NCI-H748 (cell line): Measurements from ENCODE around the gene TP63.

ENCODE experiments used
- DNase-seq: peaks from one replicate; lab custom pipeline; 2025; ENCODE audit not compliant: unreplicated experiment; lab: John Stamatoyannopoulos, UW

The TP63 gene

GRCh38 chr3:189842681-189843602 lies 211.8 kb downstream of the TP63 start:
- DNase-seq: peak; percentile 89

- DNase-seq: no peak
Measured at GRCh38 chr3:189845069-189845468, 213.9 kb downstream of the TP63 start.

GRCh38 chr3:189848395-189849040 lies 217.3 kb downstream of the TP63 start:
- DNase-seq: no peak

GRCh38 chr3:189849262-189849661 lies 218.1 kb downstream of the TP63 start:
- DNase-seq: no peak

- DNase-seq: no peak
Measured at GRCh38 chr3:189851682-189852081, 220.5 kb downstream of the TP63 start.

GRCh38 chr3:189853906-189854305 lies 222.7 kb downstream of the TP63 start:
- DNase-seq: no peak

GRCh38 chr3:189860296-189860695 lies 229.1 kb downstream of the TP63 start:
- DNase-seq: no peak

GRCh38 chr3:189862385-189862998 lies 231.3 kb downstream of the TP63 start:
- no peak for DNase-seq

- DNase-seq: no peak
Measured at GRCh38 chr3:189863031-189863430, 231.8 kb downstream of the TP63 start.

- no peak for DNase-seq
Measured at GRCh38 chr3:189868061-189868460, 236.9 kb downstream of the TP63 start.

- DNase-seq: no peak
Measured at GRCh38 chr3:189869165-189869564, 238.0 kb downstream of the TP63 start.

GRCh38 chr3:189871418-189871817 lies 240.2 kb downstream of the TP63 start:
- DNase-seq: peak; percentile 15

GRCh38 chr3:189883113-189883753 lies 252.0 kb downstream of the TP63 start:
- no peak for DNase-seq

GRCh38 chr3:189890496-189890895 lies 259.3 kb downstream of the TP63 start:
- DNase-seq: no peak

- no peak for DNase-seq
Measured at GRCh38 chr3:189896533-189896932, 265.3 kb downstream of the TP63 start.

- no peak for DNase-seq
Measured at GRCh38 chr3:189897406-189897805, 266.2 kb downstream of the TP63 start.

GRCh38 chr3:189898559-189899153 lies 267.5 kb downstream of the TP63 start:
- no peak for DNase-seq

- DNase-seq: no peak
Measured at GRCh38 chr3:189899186-189899585, 268.0 kb downstream of the TP63 start.

- no peak for DNase-seq
Measured at GRCh38 chr3:189900578-189900977, 269.4 kb downstream of the TP63 start.

GRCh38 chr3:189901481-189901880 lies 270.3 kb downstream of the TP63 start:
- no peak for DNase-seq
